ENCODE measurements around the gene NELFB. TPM values are rescaled to one million over a fixed set of nuclear protein-coding genes. Genes with fewer than 3 reads are reported as not detected.

The NELFB gene
- total RNA-seq, 8 experiments from 2014 or later: 22.8 to 38.4 (median 34.5) TPM

DNA sequence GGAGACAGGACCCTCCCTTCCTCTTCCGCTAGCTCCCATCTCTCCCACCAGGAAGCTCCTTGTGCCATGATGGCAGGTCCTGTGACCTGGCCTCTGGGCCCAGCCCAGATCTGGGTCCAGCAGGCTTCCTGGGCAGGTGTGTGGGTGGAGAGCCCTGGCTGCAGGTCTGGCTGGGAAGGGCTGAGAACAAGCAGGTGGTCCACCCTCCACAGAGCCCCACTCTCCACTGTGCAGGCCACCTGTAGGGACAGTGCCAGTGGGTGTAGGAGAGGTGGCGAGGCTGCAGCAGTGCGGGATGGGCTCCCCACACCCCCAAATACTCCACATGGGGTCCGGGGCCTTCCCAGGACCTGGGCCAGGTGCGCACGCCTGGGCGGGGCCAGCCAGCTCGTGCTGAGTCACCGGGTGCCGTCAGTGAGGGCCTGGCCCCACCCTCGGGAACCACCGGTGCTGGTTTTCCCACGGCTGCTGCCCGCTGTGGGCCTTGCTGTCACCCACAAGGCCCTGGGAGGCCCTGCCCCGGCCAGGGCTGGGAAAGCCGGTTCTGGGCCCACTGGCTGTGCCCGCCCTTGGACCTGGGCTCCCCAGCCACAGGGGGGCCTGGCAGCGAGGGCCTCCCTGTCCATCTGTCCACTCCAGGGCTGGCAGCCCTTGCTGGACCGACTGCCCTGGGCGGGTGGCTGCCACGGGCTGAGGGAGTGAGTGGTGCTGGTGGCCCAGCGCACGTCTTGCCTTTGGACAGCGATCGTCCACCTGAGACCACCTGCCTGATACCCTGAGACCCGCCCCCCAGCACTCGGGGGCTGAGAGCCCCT is 56.3 kb downstream of the NELFB start:
- no peak overlapping the region for H3K27ac ChIP-seq
- no peak overlapping the region for H3K4me3 ChIP-seq
- WGBS, 10 experiments: 80 to 96% (median 87%) methylated on average over 2 to 5 of the region's 27 CpGs; no CpG with 5 or more reads in 7 of the 10 experiments
- ATAC-seq (replicated peaks in 6 of 8): peak in 3 of 8 experiments; percentile 4 to 22 (median 12)
- H3K4me1 ChIP-seq (replicated peaks in 1 of 2): peaks cover 62 to 73% of the 10 kb centered on the region in 2 donors
- in situ Hi-C loops (cut with MboI; ENCODE audit: low pct_unique_long_range_greater_than_20kb in 2 of 9, low sequenced_read_pairs in 9 of 9, unreplicated experiment in 9 of 9): loop anchor here in 6 of 9 experiments (25.0 kb wide), 2 partner anchors 101 to 226 kb away; partner anchors contain the start of genes EXD3 (in 5 of the 6) and NOXA1 (in 5 of the 6)

DNA sequence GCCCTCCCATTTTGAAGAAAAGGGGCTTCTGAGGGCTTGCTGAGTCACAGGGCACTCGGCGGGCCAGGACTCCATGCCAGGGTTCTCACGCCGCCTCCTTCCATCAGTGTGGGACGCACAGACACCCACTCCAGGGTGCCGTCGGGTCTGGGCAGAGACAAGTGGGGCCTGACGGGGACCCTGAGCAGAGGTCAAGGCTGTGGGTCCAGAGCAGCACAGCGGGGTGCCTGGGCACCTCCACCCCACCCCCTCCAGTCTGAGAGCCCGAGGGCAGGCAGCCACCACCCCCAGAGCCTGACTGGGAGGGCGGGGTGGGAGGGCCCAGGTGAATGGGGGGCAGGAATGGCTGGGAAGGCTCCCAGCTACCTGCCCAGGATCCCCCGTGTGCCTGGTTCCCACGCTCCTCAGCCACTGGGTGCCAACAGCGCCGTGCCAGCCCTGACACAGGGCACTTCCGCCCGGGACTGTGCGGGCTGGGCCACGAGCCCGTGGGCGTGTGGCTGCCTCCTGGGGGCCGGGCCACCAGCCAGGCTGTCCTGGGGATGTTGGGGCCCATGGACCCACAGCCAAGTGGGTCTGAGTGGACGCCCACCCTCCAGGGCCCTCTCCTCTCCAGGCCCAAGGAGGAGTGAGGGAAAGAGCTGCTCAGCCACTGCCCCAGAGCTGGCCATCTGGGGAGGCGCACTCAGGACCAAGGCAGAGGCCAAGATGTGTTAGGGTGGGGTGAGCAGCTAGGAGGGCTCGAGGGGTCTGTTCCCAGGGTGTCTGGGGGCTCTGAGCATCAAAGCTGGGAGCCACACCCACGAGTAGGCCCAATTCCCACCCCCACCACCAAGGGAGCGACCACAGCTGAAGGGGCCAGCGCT is 57.1 kb downstream of the NELFB start:
- no peak for ATAC-seq (replicated peaks in 6 of 8)
- H3K4me1 ChIP-seq (replicated peaks in 1 of 2): peaks cover 58 to 73% of the 10 kb centered on the region in 2 donors
- H3K4me3 ChIP-seq: no peak overlapping the region
- in situ Hi-C loops (cut with MboI; ENCODE audit: low pct_unique_long_range_greater_than_20kb in 2 of 9, low sequenced_read_pairs in 9 of 9, unreplicated experiment in 9 of 9): loop anchor here in 6 of 9 experiments (25.0 kb wide), 2 partner anchors 100 to 225 kb away; partner anchors contain the start of genes EXD3 (in 5 of the 6) and NOXA1 (in 5 of the 6)
- 80 to 92% (median 83%) methylated on average over 2 to 5 of the region's 28 CpGs; no CpG with 5 or more reads in 7 of the 10 experiments for WGBS, 10 experiments
- H3K27ac ChIP-seq: no peak overlapping the region

DNA sequence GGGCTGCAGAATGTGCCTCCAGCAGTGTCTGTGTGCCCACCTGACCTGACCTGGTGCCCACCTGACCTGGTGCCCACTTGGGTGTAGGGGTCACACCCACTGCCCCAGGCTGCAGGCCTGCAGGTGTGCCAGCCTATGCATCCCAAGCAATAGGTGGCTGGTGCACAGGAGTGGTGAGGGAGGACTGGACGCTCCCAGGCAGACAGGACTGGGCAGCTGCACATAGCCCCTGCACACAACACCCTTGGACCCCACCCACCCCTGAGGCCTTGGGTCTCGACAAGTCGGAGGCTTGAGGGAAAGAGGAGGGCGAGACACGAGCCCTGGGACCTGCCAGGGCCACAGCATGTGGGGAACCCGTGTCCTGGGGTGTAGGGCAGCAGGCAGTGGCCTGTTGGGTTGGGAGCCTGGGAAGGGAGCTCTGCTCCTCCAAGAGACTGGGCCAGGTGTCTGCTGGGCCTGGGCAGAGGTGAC is 57.8 kb downstream of the NELFB start:
- Histone ChIP-seq H3K4me1 (replicated peaks in 1 of 2) (peaks cover 53 to 73% of the 10 kb centered on the region in 2 donors), H3K27ac (no peak overlapping the region), H3K4me3 (no peak overlapping the region)
- no peak for ATAC-seq (replicated peaks in 6 of 8)
- 40% methylated on average over 1 of the region's 6 CpGs; no CpG with 5 or more reads in 9 of the 10 experiments for WGBS, 10 experiments
- in situ Hi-C loops (cut with MboI; ENCODE audit: low pct_unique_long_range_greater_than_20kb in 2 of 9, low sequenced_read_pairs in 9 of 9, unreplicated experiment in 9 of 9): loop anchor here in 6 of 9 experiments (25.0 kb wide), 2 partner anchors 99 to 224 kb away; partner anchors contain the start of genes EXD3 (in 5 of the 6) and NOXA1 (in 5 of the 6)

DNA sequence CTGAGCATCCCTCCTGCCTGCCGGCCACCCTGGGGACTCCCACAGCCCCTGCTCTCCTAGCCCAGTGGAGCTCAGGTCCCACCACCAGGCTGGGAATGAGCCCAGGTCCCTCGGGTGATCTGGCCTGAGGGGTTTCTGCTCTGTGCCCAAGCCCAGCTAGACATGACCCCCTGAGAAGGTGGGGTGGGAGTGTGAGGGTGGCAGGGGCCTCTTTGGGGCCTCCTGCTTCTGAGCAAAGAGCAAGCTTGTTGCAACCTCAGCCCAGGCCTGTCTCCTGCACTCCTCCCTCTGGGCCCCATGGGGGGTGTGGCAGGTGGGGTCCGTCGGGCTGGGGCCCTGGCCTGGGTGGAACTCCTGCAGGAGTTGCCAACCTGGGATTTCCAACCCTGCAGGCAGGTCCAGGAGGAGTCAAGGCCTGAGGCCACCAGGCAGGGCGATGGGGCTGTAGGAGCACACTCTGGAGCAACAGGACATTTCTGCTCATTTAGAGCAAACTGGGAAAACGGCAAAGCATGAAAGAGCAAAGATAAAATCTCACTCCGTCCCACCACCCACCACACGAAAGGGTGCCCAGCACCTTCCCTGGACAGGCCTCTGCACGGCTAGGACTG is 58.3 kb downstream of the NELFB start:
- Histone ChIP-seq H3K4me1 (replicated peaks in 1 of 2) (peaks cover 52 to 73% of the 10 kb centered on the region in 2 donors), H3K4me3 (no peak overlapping the region), H3K27ac (peak overlapping the region in 1 of 2 donors; percentile 70)
- in situ Hi-C loops (cut with MboI; ENCODE audit: low pct_unique_long_range_greater_than_20kb in 2 of 9, low sequenced_read_pairs in 9 of 9, unreplicated experiment in 9 of 9): loop anchor here in 6 of 9 experiments (25.0 kb wide), 2 partner anchors 99 to 224 kb away; partner anchors contain the start of genes EXD3 (in 5 of the 6) and NOXA1 (in 5 of the 6)
- 60 to 65% methylated on average over 1 to 2 of the region's 9 CpGs; no CpG with 5 or more reads in 8 of the 10 experiments for WGBS, 10 experiments
- peak in 2 of 8 experiments; percentile 4 to 15 for ATAC-seq (replicated peaks in 6 of 8)

DNA sequence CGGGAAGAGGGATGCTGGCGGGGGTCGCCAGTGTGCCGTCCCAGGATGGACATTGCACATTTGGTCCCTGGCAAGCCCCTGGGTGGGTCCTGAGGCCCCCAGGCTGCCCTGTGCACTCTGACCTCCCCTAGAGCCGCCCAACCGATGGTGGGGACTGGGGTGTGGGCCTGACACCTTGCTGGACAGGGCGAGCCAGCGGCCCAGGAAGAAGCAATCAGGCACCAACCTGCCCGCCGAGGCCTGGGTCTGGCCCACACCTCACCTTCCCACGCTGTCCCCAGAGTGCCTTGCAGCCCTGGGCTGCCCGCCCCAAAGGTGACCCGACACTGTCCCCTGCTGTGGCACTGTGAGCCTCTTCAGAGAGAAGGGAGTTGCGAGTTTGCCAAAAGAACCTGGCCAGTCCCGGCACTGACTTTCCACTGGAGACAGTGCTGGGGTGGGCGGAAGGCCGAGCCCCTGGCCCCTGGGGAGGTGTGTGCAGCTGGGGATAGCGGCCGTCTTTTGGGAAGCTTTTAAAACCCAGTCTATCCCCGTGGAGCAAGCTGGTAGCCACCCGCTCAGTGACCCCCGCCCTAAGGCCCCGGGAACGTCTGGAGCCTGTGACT is 58.9 kb downstream of the NELFB start:
- ATAC-seq (replicated peaks in 6 of 8): no peak
- H3K4me1 ChIP-seq (replicated peaks in 1 of 2): peaks cover 53 to 72% of the 10 kb centered on the region in 2 donors
- peak overlapping the region in 1 of 2 donors; percentile 70 for H3K27ac ChIP-seq
- 58 to 100% (median 80%) methylated on average over 1 to 4 of the region's 24 CpGs; no CpG with 5 or more reads in 7 of the 10 experiments for WGBS, 10 experiments
- in situ Hi-C loops (cut with MboI; ENCODE audit: low pct_unique_long_range_greater_than_20kb in 2 of 9, low sequenced_read_pairs in 9 of 9, unreplicated experiment in 9 of 9): loop anchor here in 6 of 9 experiments (25.0 kb wide), 2 partner anchors 98 to 223 kb away; partner anchors contain the start of genes EXD3 (in 5 of the 6) and NOXA1 (in 5 of the 6)
- no peak overlapping the region for H3K4me3 ChIP-seq

DNA sequence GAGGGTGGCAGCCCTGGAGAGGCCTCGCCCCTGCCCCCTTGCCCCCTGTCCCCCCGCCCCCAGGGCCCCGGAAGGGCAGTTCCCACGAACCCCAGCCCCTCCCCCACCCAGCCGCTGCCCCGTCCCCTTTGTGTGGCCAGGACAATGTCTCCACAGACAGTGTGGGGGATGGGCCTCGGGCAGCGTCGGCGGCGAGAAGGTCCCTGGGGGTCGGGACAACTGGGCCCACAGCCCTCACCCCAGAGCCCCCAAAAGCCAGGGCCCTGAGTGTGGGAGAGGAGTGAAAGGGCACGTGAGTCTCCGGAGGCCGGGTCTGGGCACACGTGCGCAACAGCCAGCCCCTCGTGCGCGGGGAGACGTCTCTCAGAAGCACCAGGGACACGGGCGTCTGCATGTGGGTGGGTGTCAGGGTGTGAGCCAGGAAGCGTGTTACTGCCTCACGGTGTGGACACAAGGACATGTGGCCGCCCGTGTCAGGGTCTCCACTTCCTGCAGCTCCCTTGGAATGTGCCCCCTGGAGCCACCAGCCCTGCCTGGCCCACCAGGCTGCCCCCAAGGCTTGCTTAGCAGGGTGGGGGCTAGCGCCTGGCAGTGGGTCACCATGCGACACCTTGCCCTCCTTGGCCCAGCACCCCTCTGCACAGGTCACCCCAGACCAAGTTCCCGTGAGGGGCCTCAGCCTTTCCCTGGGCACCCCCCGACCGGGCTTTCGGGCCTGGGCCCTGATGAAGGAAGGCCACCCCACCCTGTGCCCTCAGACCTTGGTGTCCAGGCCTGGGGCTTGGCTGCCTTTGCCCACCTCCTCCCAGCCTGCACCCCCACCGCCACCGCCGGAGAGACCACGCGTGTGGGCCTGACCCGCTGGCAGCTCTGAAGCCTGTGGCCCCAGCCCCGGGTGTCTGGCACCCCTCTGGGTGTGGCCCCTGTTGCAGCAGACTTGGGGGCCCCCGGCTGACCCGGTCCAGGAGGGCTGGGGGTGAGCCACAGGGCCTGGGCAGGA is 59.7 kb downstream of the NELFB start:
- Histone ChIP-seq H3K4me1 (replicated peaks in 1 of 2) (peaks cover 53 to 75% of the 10 kb centered on the region in 2 donors), H3K27ac (peak overlapping the region in 1 of 2 donors; percentile 70), H3K4me3 (no peak overlapping the region)
- in situ Hi-C loops (cut with MboI; ENCODE audit: low pct_unique_long_range_greater_than_20kb in 2 of 9, low sequenced_read_pairs in 9 of 9, unreplicated experiment in 9 of 9): loop anchor here in 6 of 9 experiments (25.0 kb wide), 2 partner anchors 97 to 222 kb away; partner anchors contain the start of genes EXD3 (in 5 of the 6) and NOXA1 (in 5 of the 6)
- WGBS, 10 experiments: 80% methylated on average over 1 of the region's 42 CpGs; no CpG with 5 or more reads in 9 of the 10 experiments
- ATAC-seq (replicated peaks in 6 of 8): peak in 3 of 8 experiments; percentile 0 to 4 (median 0)

DNA sequence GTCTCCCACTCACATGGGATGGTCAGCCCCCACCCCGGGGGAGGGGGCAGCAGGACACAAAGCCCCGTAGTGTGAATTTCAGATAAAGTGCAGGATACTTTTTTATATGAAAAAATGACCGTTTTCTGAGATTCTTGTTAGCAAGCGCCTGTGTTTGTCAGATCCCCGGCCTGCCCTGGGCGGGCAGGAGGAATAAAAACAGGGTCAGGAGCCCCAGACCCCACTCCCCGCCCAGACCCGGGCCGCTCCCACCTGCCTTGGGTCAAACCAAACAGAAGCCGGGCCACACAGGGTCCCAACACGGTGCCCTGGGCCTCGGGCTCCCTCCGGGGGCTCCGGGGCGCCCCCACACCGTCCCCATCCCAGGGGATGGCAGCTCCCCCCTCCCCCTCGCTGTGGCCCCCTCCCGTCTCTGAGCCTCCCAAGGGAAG is 60.5 kb downstream of the NELFB start:
- H3K4me1 ChIP-seq (replicated peaks in 1 of 2): peaks cover 59 to 76% of the 10 kb centered on the region in 2 donors
- ATAC-seq (replicated peaks in 6 of 8): peak in 5 of 8 experiments; percentile 1 to 36 (median 23)
- 24 to 44% methylated on average over 5 to 6 of the region's 18 CpGs; no CpG with 5 or more reads in 8 of the 10 experiments for WGBS, 10 experiments
- H3K4me3 ChIP-seq: peak overlapping the region in 2 of 5 donors; percentile 4 to 16
- in situ Hi-C loops (cut with MboI; ENCODE audit: low pct_unique_long_range_greater_than_20kb in 2 of 9, low sequenced_read_pairs in 9 of 9, unreplicated experiment in 9 of 9): loop anchor here in 6 of 9 experiments (25.0 kb wide), 2 partner anchors 97 to 222 kb away; partner anchors contain the start of genes EXD3 (in 5 of the 6) and NOXA1 (in 5 of the 6)
- H3K27ac ChIP-seq: peak overlapping the region in 1 of 2 donors; percentile 70

DNA sequence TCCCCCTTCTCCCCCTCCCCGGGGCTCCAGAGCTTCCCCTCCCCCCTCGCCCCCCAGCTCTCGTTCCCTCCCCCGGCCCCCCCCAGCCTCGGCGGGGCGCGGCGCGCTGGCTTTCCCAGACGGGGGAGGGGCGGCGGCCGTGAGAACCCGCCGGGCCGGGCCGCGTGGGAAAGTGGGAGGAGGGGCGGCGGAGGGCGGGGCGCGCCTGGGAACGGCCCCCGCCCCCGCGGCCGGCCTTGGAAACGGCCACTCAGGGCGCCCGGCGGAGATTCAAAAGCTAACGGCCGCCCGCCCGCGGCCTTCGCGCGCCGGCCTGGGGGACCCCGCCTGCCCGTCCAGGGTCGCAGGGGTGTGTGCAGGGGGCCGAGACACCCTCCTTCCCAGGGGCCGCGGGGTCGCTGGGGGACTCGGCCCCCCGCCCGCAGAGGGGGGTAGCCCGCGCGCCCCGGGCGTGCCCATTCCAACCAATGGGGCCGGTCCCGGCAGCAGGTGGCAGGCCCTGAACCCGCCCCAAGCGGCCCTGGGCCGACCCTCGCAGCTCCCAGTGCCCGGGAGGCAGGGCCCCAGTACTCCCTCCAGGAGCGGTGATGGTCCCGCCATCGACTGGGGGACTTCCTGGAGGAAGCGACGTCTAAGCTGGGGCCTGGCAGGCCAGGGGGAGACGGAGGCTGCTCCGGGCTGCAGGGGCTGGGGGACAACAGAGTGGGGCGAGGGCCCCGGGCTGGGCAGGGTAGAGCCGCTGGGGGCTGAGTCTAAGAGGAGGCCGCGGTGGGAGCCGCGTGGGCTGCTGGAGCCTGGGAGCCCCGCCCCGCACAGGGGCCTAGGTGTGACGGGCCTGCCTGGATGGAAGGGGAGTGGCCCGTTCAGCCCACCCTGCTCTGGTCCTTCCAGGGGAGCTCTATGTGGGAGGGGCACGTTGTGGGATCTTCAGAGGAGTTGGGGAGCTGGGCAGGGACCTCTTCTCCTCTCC is 61.2 kb downstream of the NELFB start:
- Histone ChIP-seq H3K4me1 (replicated peaks in 1 of 2) (peaks cover 58 to 76% of the 10 kb centered on the region in 2 donors), H3K4me3 (peak overlapping the region in 2 of 5 donors; percentile 4 to 16), H3K27ac (peak overlapping the region in 1 of 2 donors; percentile 22)
- in situ Hi-C loops (cut with MboI; ENCODE audit: low pct_unique_long_range_greater_than_20kb in 2 of 9, low sequenced_read_pairs in 9 of 9, unreplicated experiment in 9 of 9): loop anchor here in 6 of 9 experiments (25.0 kb wide), 2 partner anchors 96 to 221 kb away; partner anchors contain the start of genes EXD3 (in 5 of the 6) and NOXA1 (in 5 of the 6)
- WGBS, 10 experiments: no CpG with 5 or more reads among the region's 83 CpGs
- ATAC-seq (replicated peaks in 6 of 8): peak; percentile 26 to 74 (median 54)

DNA sequence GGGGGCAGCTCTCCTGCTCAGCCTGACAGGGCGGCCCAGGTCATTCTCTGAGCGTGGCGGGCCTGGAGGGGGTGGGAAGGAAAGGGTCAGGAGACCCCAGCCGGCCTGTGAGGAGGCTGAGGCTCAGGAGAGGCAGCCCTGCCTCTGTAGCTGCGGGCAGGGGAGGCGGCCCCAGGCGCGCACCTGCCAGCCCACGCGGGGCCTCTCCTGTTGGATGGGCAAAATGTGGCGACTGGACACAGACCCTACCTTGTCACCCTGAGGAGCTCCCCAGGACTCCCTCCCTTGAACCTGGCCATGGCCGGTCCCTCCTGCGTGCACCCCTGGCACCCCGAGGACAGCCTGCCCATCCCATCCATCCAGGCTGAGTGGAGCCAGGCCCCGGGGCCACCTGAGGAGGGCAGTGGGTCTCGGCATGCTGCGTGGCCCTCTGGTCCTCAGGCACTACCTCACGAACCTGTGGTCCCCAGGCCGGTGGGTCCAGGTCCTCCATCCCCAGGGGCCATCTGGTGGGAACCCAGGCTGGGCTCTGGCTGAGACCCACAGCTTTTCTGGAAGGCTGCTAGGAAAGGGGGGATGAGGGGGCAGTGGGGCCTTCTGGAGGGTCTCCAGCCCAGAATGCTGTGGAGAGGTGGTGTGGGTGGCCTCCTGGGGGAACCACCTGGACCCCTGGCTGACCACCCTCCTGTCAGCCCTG is 62.0 kb downstream of the NELFB start:
- no peak for ATAC-seq (replicated peaks in 6 of 8)
- in situ Hi-C loops (cut with MboI; ENCODE audit: low pct_unique_long_range_greater_than_20kb in 2 of 9, low sequenced_read_pairs in 9 of 9, unreplicated experiment in 9 of 9): loop anchor here in 6 of 9 experiments (25.0 kb wide), 2 partner anchors 95 to 220 kb away; partner anchors contain the start of genes EXD3 (in 5 of the 6) and NOXA1 (in 5 of the 6)
- no peak overlapping the region for H3K27ac ChIP-seq
- H3K4me1 ChIP-seq (replicated peaks in 1 of 2): peaks cover 58 to 74% of the 10 kb centered on the region in 2 donors
- WGBS, 10 experiments: 100% methylated on average over 1 of the region's 19 CpGs; no CpG with 5 or more reads in 9 of the 10 experiments
- H3K4me3 ChIP-seq: no peak overlapping the region

Measured in motor neuron (in vitro differentiated cells).